ENCODE data around the gene FGF14.

FGF14 gene

DNA sequence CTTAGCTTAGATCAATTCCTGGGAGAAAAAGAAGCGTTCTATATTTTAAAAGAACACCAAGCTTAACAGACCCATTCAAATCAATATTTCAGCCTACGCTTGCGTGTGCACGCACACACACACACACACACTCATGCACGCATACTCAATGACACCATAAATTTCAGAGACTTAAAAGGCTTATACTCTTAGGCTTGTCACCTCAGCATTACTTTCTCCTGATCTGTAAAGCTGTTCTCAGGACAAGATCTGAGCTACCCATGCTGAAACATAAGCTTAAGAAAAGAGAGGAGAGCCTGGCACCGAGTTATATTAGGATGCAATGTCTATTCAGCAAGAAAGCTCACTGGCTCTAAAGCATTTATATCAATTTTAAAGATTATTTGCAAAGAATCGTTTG, 368.5 kb downstream of the FGF14 start:
- no peak for DNase-seq (ENCODE audit: extremely low read depth, low read depth)
- TF ChIP-seq, protein P1, sequence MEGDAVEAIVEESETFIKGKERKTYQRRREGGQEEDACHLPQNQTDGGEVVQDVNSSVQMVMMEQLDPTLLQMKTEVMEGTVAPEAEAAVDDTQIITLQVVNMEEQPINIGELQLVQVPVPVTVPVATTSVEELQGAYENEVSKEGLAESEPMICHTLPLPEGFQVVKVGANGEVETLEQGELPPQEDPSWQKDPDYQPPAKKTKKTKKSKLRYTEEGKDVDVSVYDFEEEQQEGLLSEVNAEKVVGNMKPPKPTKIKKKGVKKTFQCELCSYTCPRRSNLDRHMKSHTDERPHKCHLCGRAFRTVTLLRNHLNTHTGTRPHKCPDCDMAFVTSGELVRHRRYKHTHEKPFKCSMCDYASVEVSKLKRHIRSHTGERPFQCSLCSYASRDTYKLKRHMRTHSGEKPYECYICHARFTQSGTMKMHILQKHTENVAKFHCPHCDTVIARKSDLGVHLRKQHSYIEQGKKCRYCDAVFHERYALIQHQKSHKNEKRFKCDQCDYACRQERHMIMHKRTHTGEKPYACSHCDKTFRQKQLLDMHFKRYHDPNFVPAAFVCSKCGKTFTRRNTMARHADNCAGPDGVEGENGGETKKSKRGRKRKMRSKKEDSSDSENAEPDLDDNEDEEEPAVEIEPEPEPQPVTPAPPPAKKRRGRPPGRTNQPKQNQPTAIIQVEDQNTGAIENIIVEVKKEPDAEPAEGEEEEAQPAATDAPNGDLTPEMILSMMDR (IDR thresholded peaks at IDR 0.05; ENCODE audit: low read depth, low read length, missing control alignments) = no peak
- no peak overlapping the region for H3K4me3 ChIP-seq (replicated peaks; ENCODE audit: low read depth, low read length)

DNA sequence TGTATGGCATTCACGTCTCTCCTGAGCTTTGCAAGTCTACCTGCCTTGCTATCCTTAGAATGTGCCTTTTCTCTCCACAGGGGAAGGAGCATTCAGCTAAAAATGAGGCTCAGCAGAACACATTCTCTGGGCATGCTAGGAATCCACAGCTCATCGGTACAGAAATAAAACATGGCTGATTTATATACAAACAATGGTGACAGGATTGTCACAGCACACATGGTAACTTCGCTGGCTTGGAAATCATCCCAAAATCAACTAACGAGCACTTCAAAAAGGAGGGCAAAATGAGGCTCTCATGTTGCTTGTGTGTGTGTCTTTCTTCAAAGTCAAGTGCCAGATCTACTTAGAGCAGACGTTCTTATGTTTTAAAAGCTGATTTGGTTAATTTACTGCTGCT, 373.0 kb downstream of the FGF14 start:
- no peak for DNase-seq (ENCODE audit: extremely low read depth, low read depth)

DNA sequence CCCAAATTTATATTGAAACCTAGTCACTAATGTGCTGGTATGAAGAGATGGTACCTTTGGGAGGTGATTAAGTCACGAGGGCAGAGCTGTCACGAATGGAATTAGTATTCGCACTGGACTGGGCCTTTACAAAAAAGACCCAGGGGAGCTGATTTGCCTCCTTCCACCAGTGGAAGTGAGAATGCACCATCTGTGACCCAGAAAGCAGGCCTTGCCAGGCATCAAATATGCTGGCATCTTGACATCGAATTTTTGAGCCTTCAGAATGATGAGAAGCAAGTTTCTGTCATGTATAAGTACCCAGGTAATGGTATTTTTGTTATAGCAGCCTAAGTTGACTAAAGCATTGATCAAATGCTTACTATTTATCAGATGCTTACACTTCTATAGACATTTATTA, 373.6 kb downstream of the FGF14 start:
- DNase-seq (ENCODE audit: extremely low read depth, low read depth) = no peak
- H3K4me3 ChIP-seq (replicated peaks; ENCODE audit: low read depth, low read length) = no peak overlapping the region
- TF ChIP-seq, protein P1 (IDR thresholded peaks at IDR 0.05; ENCODE audit: low read depth, low read length, missing control alignments) = no peak

More for the DNA sequence above, 373.0 kb downstream of the FGF14 start:
- TF ChIP-seq, protein P1 (IDR thresholded peaks at IDR 0.05; ENCODE audit: low read depth, low read length, missing control alignments) = no peak
- H3K4me3 ChIP-seq (replicated peaks; ENCODE audit: low read depth, low read length) = no peak overlapping the region

DNA sequence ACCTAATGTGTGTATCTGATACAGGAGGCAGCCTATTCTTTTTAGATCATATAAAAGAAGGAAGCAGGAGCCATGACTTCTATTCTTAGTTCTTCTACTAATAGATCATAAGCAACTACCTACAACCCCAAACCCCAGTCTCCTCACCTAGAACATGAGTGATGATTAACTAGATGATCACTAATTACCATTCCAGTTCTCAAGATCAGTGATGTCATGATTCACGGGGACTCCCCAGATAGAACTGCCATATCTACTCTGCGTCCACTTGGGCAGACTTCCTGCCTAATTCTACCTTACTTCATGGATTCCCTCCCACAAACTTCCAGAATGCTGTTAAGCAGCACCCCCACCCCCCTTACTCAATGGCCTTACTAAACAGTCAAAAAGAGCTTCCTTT, 380.1 kb downstream of the FGF14 start:
- TF ChIP-seq, protein P1 (IDR thresholded peaks at IDR 0.05; ENCODE audit: low read depth, low read length, missing control alignments) = no peak
- DNase-seq (ENCODE audit: extremely low read depth, low read depth) = no peak
- H3K4me3 ChIP-seq (replicated peaks; ENCODE audit: low read depth, low read length) = no peak overlapping the region

DNA sequence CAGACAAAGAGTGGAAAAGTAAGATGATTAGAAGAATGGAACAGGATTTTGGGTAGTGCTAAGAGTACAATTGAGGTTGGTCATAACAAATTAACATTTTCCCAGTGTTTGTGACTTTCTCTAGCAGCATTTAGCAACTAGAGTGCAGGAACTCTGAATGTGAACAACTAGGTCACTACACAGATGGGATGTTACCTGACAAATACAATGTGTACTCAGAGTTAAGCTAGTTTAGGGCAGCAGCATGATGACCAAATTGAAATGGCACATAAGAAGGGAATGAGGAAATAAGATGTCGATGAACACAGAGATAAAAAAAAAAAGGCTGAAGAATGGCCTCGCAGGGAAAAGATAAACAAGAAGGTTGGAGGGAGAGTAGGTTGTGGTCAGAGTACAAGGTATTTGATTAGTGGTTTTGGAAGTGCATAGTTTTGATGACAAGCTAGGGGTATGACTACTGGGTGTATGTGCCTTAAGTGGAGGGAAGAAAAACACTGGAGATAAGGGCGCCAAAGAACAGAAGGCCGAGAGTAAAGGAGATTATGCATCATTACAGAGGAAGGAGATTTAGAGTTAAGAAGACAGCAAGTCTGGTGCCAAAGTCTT, 381.1 kb downstream of the FGF14 start:
- no peak overlapping the region for H3K4me3 ChIP-seq (replicated peaks; ENCODE audit: low read depth, low read length)
- no peak for DNase-seq (ENCODE audit: extremely low read depth, low read depth)
- TF ChIP-seq, protein P1 (IDR thresholded peaks at IDR 0.05; ENCODE audit: low read depth, low read length, missing control alignments) = no peak

DNA sequence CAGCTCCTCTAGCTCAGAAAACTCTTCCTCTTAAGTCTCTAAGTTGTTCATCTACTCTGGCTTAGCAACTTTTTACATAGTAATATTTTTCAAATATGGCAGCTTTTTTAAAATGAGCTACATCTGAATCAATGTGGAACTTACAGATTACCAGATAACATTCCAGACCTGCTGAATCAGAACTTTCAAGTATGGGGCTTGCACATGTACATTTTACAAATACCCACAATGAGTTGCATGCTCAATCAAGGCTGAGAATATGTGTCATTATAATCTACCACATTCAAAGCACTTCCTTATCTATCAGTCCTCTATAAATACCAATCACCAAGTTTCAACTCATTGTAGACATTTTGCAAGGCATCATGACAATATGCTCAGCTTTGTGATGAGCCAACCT, 383.1 kb downstream of the FGF14 start:
- H3K4me3 ChIP-seq (replicated peaks; ENCODE audit: low read depth, low read length) = no peak overlapping the region
- TF ChIP-seq, protein P1 (IDR thresholded peaks at IDR 0.05; ENCODE audit: low read depth, low read length, missing control alignments) = no peak
- DNase-seq (ENCODE audit: extremely low read depth, low read depth) = no peak

DNA sequence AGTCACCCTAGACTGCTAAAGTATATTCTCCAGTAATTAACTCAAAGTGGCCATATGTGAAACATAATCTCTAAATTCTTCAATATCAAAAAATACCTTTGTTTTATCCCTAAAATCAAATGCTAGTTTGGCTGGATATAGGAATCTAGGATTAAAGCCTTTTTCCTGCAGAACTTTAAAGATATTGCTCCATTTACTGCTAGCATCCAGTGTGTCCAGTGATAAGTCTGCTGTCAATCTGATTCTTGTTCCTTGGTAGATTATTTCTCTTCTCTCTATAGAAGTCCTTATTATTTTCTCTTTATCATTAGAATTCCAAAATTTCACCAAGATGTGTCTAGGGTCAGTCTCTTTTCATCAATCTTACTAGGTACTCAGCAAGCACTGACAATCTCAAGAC, 384.6 kb downstream of the FGF14 start:
- no peak for DNase-seq (ENCODE audit: extremely low read depth, low read depth)
- no peak overlapping the region for H3K4me3 ChIP-seq (replicated peaks; ENCODE audit: low read depth, low read length)
- TF ChIP-seq, protein P1 (IDR thresholded peaks at IDR 0.05; ENCODE audit: low read depth, low read length, missing control alignments) = no peak

Data from HFF-Myc (cell line).